H1 (cell line): ENCODE data around the gene KLHDC8A. TPM values are rescaled to one million over a fixed set of nuclear protein-coding genes. Genes with fewer than 3 reads are reported as not detected.

Experiments used
- CTCF ChIA-PET: fragments of 300-600 bp; sonication (Branson Sonifier 250); formaldehyde crosslinking; loops from one replicate; lab custom pipeline; 2021; ENCODE audit not compliant: partially characterized antibody; lab: Charles Lee
- POLR2A ChIA-PET: fragments of 300-600 bp; sonication (Branson Sonifier 250); formaldehyde crosslinking; loops from one replicate; lab custom pipeline; 2021; ENCODE audit warnings: inconsistent platforms; ENCODE audit not compliant: partially characterized antibody; lab: Charles Lee
- DNase-seq, 2 experiments: peaks; one replicate each; pipeline versions ENCODE4 v3.0.0 to v3.0.0-alpha.2; 2010 to 2022; ENCODE audit warnings: low spot score in 2 of 2, low read depth in 1 of 2, mixed read lengths in 1 of 2
- FAIRE-seq: peaks from 2 replicates; lab custom pipeline; 2011; peaks lifted over from hg19 to GRCh38; lab: Jason Lieb, UNC
- H2AFZ ChIP-seq: 2 replicates; pipeline ENCODE4 v1.8.1; 2012; ENCODE audit warnings: low read length, inconsistent platforms
- H2AK5ac ChIP-seq: 2 replicates; pipeline ENCODE4 v1.6.1; 2013; ENCODE audit warnings: low read depth, low read length
- H2BK120ac ChIP-seq: replicated peaks from 2 replicates; pipeline ENCODE3; 2013; ENCODE audit warnings: low read depth, low read length, inconsistent platforms
- H2BK12ac ChIP-seq: 2 replicates; pipeline ENCODE4 v1.6.1; 2013; ENCODE audit warnings: low read depth, low read length
- H2BK15ac ChIP-seq: 2 replicates; pipeline ENCODE4 v1.6.1; 2013; ENCODE audit warnings: low read length
- H2BK20ac ChIP-seq: 2 replicates; pipeline ENCODE4 v1.6.1; 2013; ENCODE audit warnings: low read length
- H2BK5ac ChIP-seq: 2 replicates; pipeline ENCODE4 v1.6.1; 2013; ENCODE audit warnings: low read depth, low read length
- H3K14ac ChIP-seq: 2 replicates; pipeline ENCODE4 v1.6.1; 2013; ENCODE audit warnings: inconsistent platforms; ENCODE audit not compliant: insufficient read length
- H3K18ac ChIP-seq: 2 replicates; pipeline ENCODE4 v1.6.1; 2013; ENCODE audit warnings: low read length; ENCODE audit errors: extremely low read depth
- H3K23ac ChIP-seq: 2 replicates; pipeline ENCODE4 v1.6.1; 2013; ENCODE audit warnings: inconsistent platforms; ENCODE audit not compliant: insufficient read length
- H3K23me2 ChIP-seq: 2 replicates; pipeline ENCODE4 v1.6.1; 2013; ENCODE audit warnings: low read depth, low read length
- H3K27ac ChIP-seq: 2 replicates; pipeline ENCODE4 v1.6.1; 2011; ENCODE audit warnings: low read depth, low read length, inconsistent platforms
- H3K27me3 ChIP-seq, 4 experiments: replicated peaks in 1 of 4; 1 replicate in 1 of 4; 2 replicates in 3 of 4; pipeline versions ENCODE4 v1.6.1 to v1.8.1; 2011 to 2013; ENCODE audit warnings: low read length in 3 of 4, mild to moderate bottlenecking in 3 of 4, inconsistent platforms in 2 of 4, mixed read lengths in 2 of 4, moderate library complexity in 1 of 4; ENCODE audit not compliant: control insufficient read depth in 3 of 4, insufficient read depth in 3 of 4; ENCODE audit errors: extremely low read depth in 1 of 4
- H3K36me3 ChIP-seq, 4 experiments: 2 replicates each; pipeline versions ENCODE4 v1.6.1 to v1.8.1; 2011 to 2013; ENCODE audit warnings: mild to moderate bottlenecking in 4 of 4, low read length in 3 of 4, moderate library complexity in 2 of 4, control low read depth in 1 of 4, inconsistent platforms in 1 of 4; ENCODE audit not compliant: insufficient read depth in 4 of 4, control insufficient read depth in 2 of 4
- H3K4ac ChIP-seq: replicated peaks from 2 replicates; pipeline ENCODE3; 2013; ENCODE audit warnings: low read length, low read depth, mixed read lengths, inconsistent platforms; ENCODE audit not compliant: insufficient read length
- H3K4me1 ChIP-seq, 4 experiments: replicated peaks in 1 of 4; 1 replicate in 1 of 4; 2 replicates in 3 of 4; pipeline versions ENCODE4 v1.6.1 to v1.8.1; 2011 to 2013; ENCODE audit warnings: low read length in 3 of 4, inconsistent platforms in 2 of 4, mixed read lengths in 1 of 4; ENCODE audit not compliant: insufficient read depth in 4 of 4, control insufficient read depth in 3 of 4
- H3K4me2 ChIP-seq, 2 experiments: 2 replicates each; pipeline versions ENCODE4 v1.6.1 to v1.8.1; 2011 to 2013; ENCODE audit warnings: low read depth in 2 of 2, low read length in 2 of 2, control low read depth in 1 of 2, inconsistent platforms in 1 of 2, mild to moderate bottlenecking in 1 of 2; ENCODE audit not compliant: insufficient read depth in 1 of 2
- H3K4me3 ChIP-seq, 4 experiments: fragments of 200-600, 300-600 bp in 1 of 4; sonication (generic), shearing (Covaris generic), sonication (Bioruptor Twin) in 1 of 4; 2 replicates each; pipeline versions ENCODE4 v1.5.1 to v1.8.1; 2011 to 2016; ENCODE audit warnings: low read length in 4 of 4, low read depth in 3 of 4, control low read depth in 2 of 4, inconsistent platforms in 2 of 4, mild to moderate bottlenecking in 2 of 4, mixed read lengths in 1 of 4, moderate library complexity in 1 of 4; ENCODE audit not compliant: insufficient read depth in 2 of 4; ENCODE audit errors: extremely low read depth in 1 of 4
- H3K56ac ChIP-seq: replicated peaks from 2 replicates; pipeline ENCODE3; 2013; ENCODE audit warnings: low read depth, mild to moderate bottlenecking, mixed read lengths, low read length, inconsistent platforms; ENCODE audit not compliant: insufficient read length
- H3K79me1 ChIP-seq: 2 replicates; pipeline ENCODE4 v1.6.1; 2013; ENCODE audit warnings: low read depth, low read length, control low read depth
- H3K79me2 ChIP-seq, 2 experiments: 2 replicates each; pipeline versions ENCODE4 v1.6.1 to v1.8.1; 2012 to 2013; ENCODE audit warnings: low read length in 2 of 2, mild to moderate bottlenecking in 2 of 2, inconsistent platforms in 1 of 2; ENCODE audit not compliant: insufficient read depth in 2 of 2, control insufficient read depth in 1 of 2
- H3K9ac ChIP-seq, 4 experiments: replicated peaks in 1 of 4; 1 replicate in 1 of 4; 2 replicates in 3 of 4; pipeline versions ENCODE4 v1.6.1 to v1.8.1; 2011 to 2013; ENCODE audit warnings: low read depth in 3 of 4, low read length in 3 of 4, control low read depth in 2 of 4, mild to moderate bottlenecking in 2 of 4, moderate library complexity in 2 of 4, inconsistent platforms in 1 of 4; ENCODE audit errors: extremely low read depth in 1 of 4
- H3K9me3 ChIP-seq, 2 experiments: 2 replicates each; pipeline versions ENCODE4 v1.6.1 to v1.8.1; 2012 to 2013; ENCODE audit warnings: mild to moderate bottlenecking in 2 of 2, moderate library complexity in 2 of 2, control low read depth in 1 of 2, inconsistent platforms in 1 of 2, low read depth in 1 of 2, low read length in 1 of 2, mixed read lengths in 1 of 2; ENCODE audit not compliant: insufficient read depth in 2 of 2
- H4K20me1 ChIP-seq, 2 experiments: replicated peaks in 1 of 2; 2 replicates each; pipeline versions ENCODE3 to v1.8.1; 2011 to 2013; ENCODE audit warnings: inconsistent platforms in 2 of 2, low read length in 2 of 2, mild to moderate bottlenecking in 1 of 2; ENCODE audit not compliant: insufficient read depth in 2 of 2, control insufficient read depth in 1 of 2
- H4K5ac ChIP-seq: 2 replicates; pipeline ENCODE4 v1.6.1; 2013; ENCODE audit warnings: low read length, low read depth, mixed read lengths, inconsistent platforms; ENCODE audit not compliant: insufficient read length
- H4K8ac ChIP-seq: 2 replicates; pipeline ENCODE4 v1.8.0; 2013; ENCODE audit warnings: mild to moderate bottlenecking, moderate library complexity, low read length, inconsistent platforms; ENCODE audit not compliant: insufficient read depth; ENCODE audit errors: extremely low read depth
- H4K91ac ChIP-seq: replicated peaks from 2 replicates; pipeline ENCODE3; 2013; ENCODE audit warnings: low read length, mixed read lengths, inconsistent platforms; ENCODE audit not compliant: insufficient read length
- HDAC6 ChIP-seq: IDR thresholded peaks from one replicate; pipeline ENCODE4 v1.7.1; 2012; ENCODE audit warnings: low read depth, mild to moderate bottlenecking, inconsistent platforms, low read length, moderate library complexity
- POLR2AphosphoS5 ChIP-seq: IDR thresholded peaks from 2 replicates; pipeline ENCODE4 v1.6.1; 2011; ENCODE audit warnings: low read depth, low read length
- WGBS, 2 experiments: shearing (Covaris generic) in 1 of 2; methylation state at CpG; one replicate each; pipeline versions ENCODE4 v1.1.6 to v1.1.7; 2013 to 2015; ENCODE audit warnings: low lambda C conversion rate in 2 of 2, mixed read lengths in 2 of 2, inconsistent platforms in 1 of 2, low coverage in 1 of 2, missing lambda C conversion rate in 1 of 2; ENCODE audit not compliant: insufficient replicate concordance in 2 of 2, insufficient coverage in 1 of 2, insufficient read length in 1 of 2; ENCODE audit errors: extremely low coverage in 1 of 2, missing lambda C conversion rate in 1 of 2; 5-methylcytosine and 5-hydroxymethylcytosine counted together
- polyA plus RNA-seq, 7 experiments: library from polyadenylated mRNA; depleted of rRNA in 3 of 7; stranded (reverse) in 5 of 7; unstranded in 2 of 7; fragments of >200 nt in 5 of 7; fragments of 200-250 nt in 2 of 7; gene quantifications; 1 replicate in 5 of 7; 2 replicates in 1 of 7; 4 replicates in 1 of 7; pipeline versions ENCODE4 v1.2.1 to v1.2.3, GENCODE V29; 2011 to 2013; ENCODE audit warnings: missing spikeins in 2 of 7, mixed read lengths in 2 of 7
- total RNA-seq: library from RNA; stranded (reverse); fragmentation: NEBNext Ultra II Directional; extraction: Animal tissue kit (Norgen Biotek cat#: 25700); gene quantifications from 2 replicates; pipeline ENCODE4 v1.2.1, GENCODE V29; 2021

KLHDC8A gene
- total and polyA plus RNA-seq, 2 of the 8 experiments (the other 6 are each of a cell fraction or from before 2014, with no cell fraction given): 1.9 to 3.4 TPM

GRCh38 chr1:205317311-205317917, 39.3 kb downstream of the KLHDC8A start:
- H2AK5ac ChIP-seq: peak overlapping the region; percentile 76
- no peak overlapping the region for H4K8ac ChIP-seq
- peak overlapping the region; percentile 64; the same call in 1 of the 2 replicates for H3K18ac ChIP-seq
- H3K23ac ChIP-seq: no peak overlapping the region
- no peak overlapping the region for H2BK12ac ChIP-seq
- peaks cover 35 to 59% (median 45%) of the 10 kb centered on the region in 4 experiments for H3K4me1 ChIP-seq
- peaks cover 0 to 4% (median 0%) of the 10 kb centered on the region in 4 experiments; a peak in 2 of 8 replicates for H3K36me3 ChIP-seq
- H3K56ac ChIP-seq: no peak overlapping the region
- H2BK20ac ChIP-seq: peak overlapping the region; percentile 44; the same call in 1 of the 2 replicates
- peak overlapping the region; percentile 40; the same call in 1 of the 2 replicates for H2BK15ac ChIP-seq
- no peak overlapping the region for H3K4ac ChIP-seq
- no peaks in the 10 kb centered on the region for H3K27me3 ChIP-seq
- peak overlapping the region; percentile 59 for H4K91ac ChIP-seq
- DNase-seq (no peak), FAIRE-seq (no peak)
- peaks cover 40% of the 10 kb centered on the region for H3K79me1 ChIP-seq
- no peaks in the 10 kb centered on the region for H3K9me3 ChIP-seq
- H3K79me2 ChIP-seq: peaks cover 32 to 72% of the 10 kb centered on the region in 2 experiments
- TF ChIP-seq HDAC6 (no peak), POLR2AphosphoS5 (peak; percentile 22; the same call in 1 of the 2 replicates)
- H3K14ac ChIP-seq: no peak overlapping the region
- CTCF ChIA-PET: interaction anchor here (0.6 to 67.1 kb wide), 5 partner anchors 9 to 154 kb away, joined by 3 to 2424 read pairs (median 18); no protein-coding TSS in a partner anchor
- H2BK120ac ChIP-seq: no peak overlapping the region
- peak overlapping the region; percentile 44 to 65; a peak in 3 of 4 replicates for H3K4me2 ChIP-seq
- H4K5ac ChIP-seq: no peak overlapping the region
- no peak overlapping the region for H2AFZ ChIP-seq
- 85% methylated on average over 7 of the region's 7 CpGs; no CpG with 5 or more reads in 1 of the 2 experiments for WGBS, 2 experiments
- peaks cover 11 to 32% of the 10 kb centered on the region in 2 experiments for H4K20me1 ChIP-seq
- peak overlapping the region; percentile 60; the same call in 1 of the 2 replicates for H2BK5ac ChIP-seq
- no peak overlapping the region for H3K27ac ChIP-seq
- no peak overlapping the region for H3K9ac ChIP-seq
- POLR2A ChIA-PET: interaction anchor here (0.6 to 11.0 kb wide), 8 partner anchors 15 to 208 kb away, joined by 3 to 134 read pairs (median 4); no protein-coding TSS in a partner anchor
- H3K4me3 ChIP-seq: 0 out of 8 replicates have a peak overlapping the region, but pooled peaks of 1 of the 4 experiments have one; percentile 93
- peaks cover 8% of the 10 kb centered on the region for H3K23me2 ChIP-seq
